ENCODE results near the gene TMEM131L.
"Not testable (repeated sequence)": the region's sequence is repeated elsewhere in the genome, so short reads cannot be mapped to it uniquely, and the experiment has no call there.

Gene TMEM131L

GRCh38 chr4:153448003-153448731 lies 18.0 kb upstream of the TMEM131L start:
- in situ Hi-C loops (cut with MboI; ENCODE audit: low sequenced_read_pairs): no loop called here

GRCh38 chr4:153449338-153449737 lies 16.8 kb upstream of the TMEM131L start:
- in situ Hi-C loops (cut with MboI; ENCODE audit: low sequenced_read_pairs): no loop called here

GRCh38 chr4:153450544-153450917 lies 15.6 kb upstream of the TMEM131L start:
- in situ Hi-C loops (cut with MboI; ENCODE audit: low sequenced_read_pairs): no loop called here

GRCh38 chr4:153451145-153451544 lies 15.0 kb upstream of the TMEM131L start:
- in situ Hi-C loops (cut with MboI; ENCODE audit: low sequenced_read_pairs): not testable (repeated sequence)

GRCh38 chr4:153451911-153452657 lies 14.1 kb upstream of the TMEM131L start:
- in situ Hi-C loops (cut with MboI; ENCODE audit: low sequenced_read_pairs): no loop called here

- in situ Hi-C loops (cut with MboI; ENCODE audit: low sequenced_read_pairs): no loop called here
Measured at GRCh38 chr4:153452658-153453378, 13.3 kb upstream of the TMEM131L start.

- in situ Hi-C loops (cut with MboI; ENCODE audit: low sequenced_read_pairs): no loop called here
Measured at GRCh38 chr4:153453402-153453801, 12.8 kb upstream of the TMEM131L start.

GRCh38 chr4:153458969-153459368 lies 7.2 kb upstream of the TMEM131L start:
- in situ Hi-C loops (cut with MboI; ENCODE audit: low sequenced_read_pairs): no loop called here

- in situ Hi-C loops (cut with MboI; ENCODE audit: low sequenced_read_pairs): not testable (repeated sequence)
Measured at GRCh38 chr4:153461549-153461948, 4.6 kb upstream of the TMEM131L start.

GRCh38 chr4:153464068-153464467 lies 2.1 kb upstream of the TMEM131L start:
- in situ Hi-C loops (cut with MboI; ENCODE audit: low sequenced_read_pairs): no loop called here

GRCh38 chr4:153465140-153465539 lies 1.0 kb upstream of the TMEM131L start:
- in situ Hi-C loops (cut with MboI; ENCODE audit: low sequenced_read_pairs): no loop called here

- in situ Hi-C loops (cut with MboI; ENCODE audit: low sequenced_read_pairs): no loop called here
Measured at GRCh38 chr4:153465615-153466080, 512 bp upstream of the TMEM131L start.

GRCh38 chr4:153466949-153467896 lies 1.1 kb downstream of the TMEM131L start:
- in situ Hi-C loops (cut with MboI; ENCODE audit: low sequenced_read_pairs): no loop called here

- in situ Hi-C loops (cut with MboI; ENCODE audit: low sequenced_read_pairs): no loop called here
Measured at GRCh38 chr4:153467897-153468262, 1.7 kb downstream of the TMEM131L start.

GRCh38 chr4:153468587-153468986 lies 2.4 kb downstream of the TMEM131L start:
- in situ Hi-C loops (cut with MboI; ENCODE audit: low sequenced_read_pairs): no loop called here

GRCh38 chr4:153469031-153469430 lies 2.9 kb downstream of the TMEM131L start:
- in situ Hi-C loops (cut with MboI; ENCODE audit: low sequenced_read_pairs): no loop called here

GRCh38 chr4:153471071-153471697 lies 5.0 kb downstream of the TMEM131L start:
- in situ Hi-C loops (cut with MboI; ENCODE audit: low sequenced_read_pairs): not testable (repeated sequence)

GRCh38 chr4:153471698-153472093 lies 5.5 kb downstream of the TMEM131L start:
- in situ Hi-C loops (cut with MboI; ENCODE audit: low sequenced_read_pairs): no loop called here

- in situ Hi-C loops (cut with MboI; ENCODE audit: low sequenced_read_pairs): no loop called here
Measured at GRCh38 chr4:153472122-153473037, 6.2 kb downstream of the TMEM131L start.
